ENCODE data around the gene FMO3. TPM values are rescaled to one million over a fixed set of nuclear protein-coding genes. Genes with fewer than 3 reads are reported as not detected.

FMO3 gene
- total RNA-seq, 1 experiment from 2014 or later: 0.12 TPM

DNA sequence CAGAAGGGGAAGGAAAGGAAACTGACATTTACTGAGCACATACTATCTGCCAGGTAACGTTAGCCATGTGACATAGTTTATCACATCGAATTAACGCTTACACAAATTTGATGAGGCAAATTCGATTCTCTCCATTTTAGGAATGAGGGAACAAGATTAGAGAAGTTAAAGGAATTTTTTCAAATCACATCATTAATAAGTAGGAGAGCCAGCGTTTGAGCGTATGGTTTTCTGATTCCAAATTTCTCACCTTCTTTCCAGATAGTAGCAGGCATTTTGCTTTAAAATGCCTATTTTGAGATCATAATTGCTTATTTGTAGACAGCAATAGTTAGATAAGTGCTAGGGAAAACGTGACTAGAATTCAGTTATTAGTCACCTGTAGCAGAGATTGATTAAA, 19.3 kb downstream of the FMO3 start:
- H2AFZ ChIP-seq (ENCODE audit: low read depth, low read length, poor library complexity, severe bottlenecking): no peak overlapping the region
- no peaks in the 10 kb centered on the region for H3K36me3 ChIP-seq (ENCODE audit: control insufficient read depth in 1 of 2, insufficient read depth in 2 of 2, low read length in 2 of 2)
- no TSS peak for BruUV-seq (replicated peaks)
- ChIA-PET RAD21 (ENCODE audit: low non-redundant PET in 1 of 2, low total read pairs in 2 of 2, uncharacterized antibody in 2 of 2, unreplicated experiment in 2 of 2) (no interaction called here), POLR2A (no interaction called here), CTCF (no interaction called here)
- no peaks in the 10 kb centered on the region for H3K79me2 ChIP-seq (ENCODE audit: insufficient read depth, low read length)
- peaks cover 9% of the 10 kb centered on the region; the same call in 1 of the 2 replicates for H3K27me3 ChIP-seq (ENCODE audit: insufficient read depth, low read length)
- no peaks in the 10 kb centered on the region for H4K20me1 ChIP-seq (ENCODE audit: insufficient read depth)
- ATAC-seq (no peak), DNase-seq (ENCODE audit: low read depth, low spot score) (no peak)
- no peak overlapping the region for H3K27ac ChIP-seq (ENCODE audit: low read depth, low read length)
- no peak overlapping the region for H3K9ac ChIP-seq (ENCODE audit: low read length)
- no peaks in the 10 kb centered on the region for H3K9me3 ChIP-seq (ENCODE audit: control insufficient read depth in 1 of 2, insufficient read depth in 1 of 2, low read depth in 1 of 2, low read length in 2 of 2)
- H3K4me3 ChIP-seq (replicated peaks in 1 of 2; ENCODE audit: low read depth in 1 of 2, low read length in 2 of 2): no peak overlapping the region
- TF ChIP-seq, protein P1, sequence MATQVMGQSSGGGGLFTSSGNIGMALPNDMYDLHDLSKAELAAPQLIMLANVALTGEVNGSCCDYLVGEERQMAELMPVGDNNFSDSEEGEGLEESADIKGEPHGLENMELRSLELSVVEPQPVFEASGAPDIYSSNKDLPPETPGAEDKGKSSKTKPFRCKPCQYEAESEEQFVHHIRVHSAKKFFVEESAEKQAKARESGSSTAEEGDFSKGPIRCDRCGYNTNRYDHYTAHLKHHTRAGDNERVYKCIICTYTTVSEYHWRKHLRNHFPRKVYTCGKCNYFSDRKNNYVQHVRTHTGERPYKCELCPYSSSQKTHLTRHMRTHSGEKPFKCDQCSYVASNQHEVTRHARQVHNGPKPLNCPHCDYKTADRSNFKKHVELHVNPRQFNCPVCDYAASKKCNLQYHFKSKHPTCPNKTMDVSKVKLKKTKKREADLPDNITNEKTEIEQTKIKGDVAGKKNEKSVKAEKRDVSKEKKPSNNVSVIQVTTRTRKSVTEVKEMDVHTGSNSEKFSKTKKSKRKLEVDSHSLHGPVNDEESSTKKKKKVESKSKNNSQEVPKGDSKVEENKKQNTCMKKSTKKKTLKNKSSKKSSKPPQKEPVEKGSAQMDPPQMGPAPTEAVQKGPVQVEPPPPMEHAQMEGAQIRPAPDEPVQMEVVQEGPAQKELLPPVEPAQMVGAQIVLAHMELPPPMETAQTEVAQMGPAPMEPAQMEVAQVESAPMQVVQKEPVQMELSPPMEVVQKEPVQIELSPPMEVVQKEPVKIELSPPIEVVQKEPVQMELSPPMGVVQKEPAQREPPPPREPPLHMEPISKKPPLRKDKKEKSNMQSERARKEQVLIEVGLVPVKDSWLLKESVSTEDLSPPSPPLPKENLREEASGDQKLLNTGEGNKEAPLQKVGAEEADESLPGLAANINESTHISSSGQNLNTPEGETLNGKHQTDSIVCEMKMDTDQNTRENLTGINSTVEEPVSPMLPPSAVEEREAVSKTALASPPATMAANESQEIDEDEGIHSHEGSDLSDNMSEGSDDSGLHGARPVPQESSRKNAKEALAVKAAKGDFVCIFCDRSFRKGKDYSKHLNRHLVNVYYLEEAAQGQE (IDR thresholded peaks at IDR 0.05; ENCODE audit: low read depth): no peak
- TF ChIP-seq POLR2A (IDR thresholded peaks at IDR 0.05; ENCODE audit: borderline replicate concordance, extremely low read depth, insufficient read depth, insufficient read length): no peak
- TF ChIP-seq, protein P2, sequence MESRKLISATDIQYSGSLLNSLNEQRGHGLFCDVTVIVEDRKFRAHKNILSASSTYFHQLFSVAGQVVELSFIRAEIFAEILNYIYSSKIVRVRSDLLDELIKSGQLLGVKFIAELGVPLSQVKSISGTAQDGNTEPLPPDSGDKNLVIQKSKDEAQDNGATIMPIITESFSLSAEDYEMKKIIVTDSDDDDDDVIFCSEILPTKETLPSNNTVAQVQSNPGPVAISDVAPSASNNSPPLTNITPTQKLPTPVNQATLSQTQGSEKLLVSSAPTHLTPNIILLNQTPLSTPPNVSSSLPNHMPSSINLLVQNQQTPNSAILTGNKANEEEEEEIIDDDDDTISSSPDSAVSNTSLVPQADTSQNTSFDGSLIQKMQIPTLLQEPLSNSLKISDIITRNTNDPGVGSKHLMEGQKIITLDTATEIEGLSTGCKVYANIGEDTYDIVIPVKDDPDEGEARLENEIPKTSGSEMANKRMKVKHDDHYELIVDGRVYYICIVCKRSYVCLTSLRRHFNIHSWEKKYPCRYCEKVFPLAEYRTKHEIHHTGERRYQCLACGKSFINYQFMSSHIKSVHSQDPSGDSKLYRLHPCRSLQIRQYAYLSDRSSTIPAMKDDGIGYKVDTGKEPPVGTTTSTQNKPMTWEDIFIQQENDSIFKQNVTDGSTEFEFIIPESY (IDR thresholded peaks at IDR 0.05; ENCODE audit: extremely low read depth, insufficient replicate concordance, low read length): no peak
- no peak for TF ChIP-seq YY1 (IDR thresholded peaks at IDR 0.05; ENCODE audit: extremely low read depth, insufficient replicate concordance, low read depth, low read length)
- no peak for TF ChIP-seq JUND (IDR thresholded peaks at IDR 0.05)
- no peak for TF ChIP-seq EZH2 (IDR thresholded peaks at IDR 0.05)
- no peak for TF ChIP-seq POLR2AphosphoS5 (IDR thresholded peaks at IDR 0.05; ENCODE audit: low read depth, low read length)
- no peak for TF ChIP-seq EZH2phosphoT487 (IDR thresholded peaks at IDR 0.05; ENCODE audit: borderline replicate concordance)
- TF ChIP-seq SRF (IDR thresholded peaks at IDR 0.05; ENCODE audit: low read depth): no peak
- TF ChIP-seq CBX3 (IDR thresholded peaks at IDR 0.05; ENCODE audit: low read depth): no peak
- no peak for TF ChIP-seq EGR1 (IDR thresholded peaks at IDR 0.05; ENCODE audit: low read depth)
- TF ChIP-seq ZNF274 (IDR thresholded peaks at IDR 0.05; ENCODE audit: low read depth, low read length): no peak
- TF ChIP-seq, protein P3, sequence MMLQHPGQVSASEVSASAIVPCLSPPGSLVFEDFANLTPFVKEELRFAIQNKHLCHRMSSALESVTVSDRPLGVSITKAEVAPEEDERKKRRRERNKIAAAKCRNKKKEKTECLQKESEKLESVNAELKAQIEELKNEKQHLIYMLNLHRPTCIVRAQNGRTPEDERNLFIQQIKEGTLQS (IDR thresholded peaks at IDR 0.05): no peak
- TF ChIP-seq, protein P4, sequence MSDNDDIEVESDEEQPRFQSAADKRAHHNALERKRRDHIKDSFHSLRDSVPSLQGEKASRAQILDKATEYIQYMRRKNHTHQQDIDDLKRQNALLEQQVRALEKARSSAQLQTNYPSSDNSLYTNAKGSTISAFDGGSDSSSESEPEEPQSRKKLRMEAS (IDR thresholded peaks at IDR 0.05): no peak
- TF ChIP-seq TCF7L2 (IDR thresholded peaks at IDR 0.05; ENCODE audit: borderline replicate concordance, extremely low read depth, insufficient read depth, insufficient read length): no peak
- no peak for TF ChIP-seq CEBPB (IDR thresholded peaks at IDR 0.05; ENCODE audit: low read depth)
- TF ChIP-seq SP1 (IDR thresholded peaks at IDR 0.05; ENCODE audit: low read depth): no peak
- TF ChIP-seq ZFX (IDR thresholded peaks at IDR 0.05): no peak
- no peak for TF ChIP-seq ELF1 (IDR thresholded peaks at IDR 0.05; ENCODE audit: borderline replicate concordance, low read depth)
- intact Hi-C loops (cut with micrococcal nuclease): no loop called here
- no peaks in the 10 kb centered on the region for H3K9me2 ChIP-seq (ENCODE audit: insufficient read depth)
- no peaks in the 10 kb centered on the region for H3K4me1 ChIP-seq (ENCODE audit: control insufficient read depth in 1 of 2, insufficient read depth in 2 of 2, low read length in 2 of 2)
- no peak overlapping the region for H3K4me2 ChIP-seq (ENCODE audit: low read length)

Measured in HCT116 (cell line).